GM12892 (cell line): ENCODE measurements around the gene NGFR.

Experiments
- POLR2A ChIP-seq: IDR thresholded peaks from 2 replicates; pipeline ENCODE4 v1.6.1; 2011; ENCODE audit warnings: low read depth, low read length, control low read depth
- POLR2AphosphoS5 ChIP-seq: IDR thresholded peaks from 2 replicates; pipeline ENCODE4 v1.6.1; 2011; ENCODE audit warnings: low read depth, low read length, control low read depth
- TAF1 ChIP-seq: IDR thresholded peaks from 2 replicates; pipeline ENCODE4 v1.6.1; 2011; ENCODE audit warnings: low read depth, mild to moderate bottlenecking, control low read depth, low read length, borderline replicate concordance

- no peak for TF ChIP-seq TAF1
- TF ChIP-seq POLR2AphosphoS5: no peak
- no peak for TF ChIP-seq POLR2A
Observed at GRCh38 chr17:49528966-49529365, 33.9 kb downstream of the NGFR start.
